AG04449 (cell line): Measurements from ENCODE around the gene MAP3K3.

Experiments
- CTCF ChIA-PET: fragments of 350-600 bp; formaldehyde crosslinking; extraction: SDS; loops from one replicate; lab custom pipeline; 2021; ENCODE audit warnings: antibody characterized with exemption; lab: Yijun Ruan, JAX
- POLR2A ChIA-PET: fragments of 400-600, 350-600 bp; formaldehyde crosslinking; extraction: SDS; loops from one replicate; lab custom pipeline; 2020; ENCODE audit warnings: antibody characterized with exemption, inconsistent platforms; lab: Yijun Ruan, JAX
- DNase-seq: peaks from one replicate; pipeline ENCODE4 v3.0.0-alpha.2; 2010; ENCODE audit warnings: low read depth, low spot score
- H3K4me3 ChIP-seq: 2 replicates; pipeline ENCODE4 v1.5.1; 2011; ENCODE audit warnings: low read depth, mild to moderate bottlenecking, control low read depth, low read length
- CTCF ChIP-seq: IDR thresholded peaks from one replicate; pipeline ENCODE4 v1.5.1; 2011; ENCODE audit warnings: mild to moderate bottlenecking, moderate library complexity, low read length, control low read depth, inconsistent platforms; ENCODE audit not compliant: insufficient read depth; ENCODE audit errors: missing control alignments

The MAP3K3 gene

GRCh38 chr17:63641692-63642448 lies 19.7 kb downstream of the MAP3K3 start:
- no peak for DNase-seq
- no peak for TF ChIP-seq CTCF
- no peak overlapping the region for H3K4me3 ChIP-seq
- ChIA-PET CTCF (no interaction called here), POLR2A (no interaction called here)

GRCh38 chr17:63644846-63645245 lies 22.6 kb downstream of the MAP3K3 start:
- DNase-seq, result no peak
- no peak overlapping the region for H3K4me3 ChIP-seq
- ChIA-PET POLR2A (no interaction called here), CTCF (no interaction called here)
- no peak for TF ChIP-seq CTCF

- CTCF ChIA-PET, result no interaction called here
Observed at GRCh38 chr17:63645775-63646487, 23.7 kb downstream of the MAP3K3 start.

GRCh38 chr17:63646488-63646806 lies 24.2 kb downstream of the MAP3K3 start:
- DNase-seq, result no peak
- ChIA-PET CTCF (no interaction called here), POLR2A (interaction anchor here (1.3 kb wide), 1 partner anchor 17 kb away, joined by 4 read pairs; no protein-coding TSS in a partner anchor)
- no peak for TF ChIP-seq CTCF
- no peak overlapping the region for H3K4me3 ChIP-seq

More at GRCh38 chr17:63645775-63646487, 23.7 kb downstream of the MAP3K3 start:
- POLR2A ChIA-PET, result interaction anchor here (1.3 kb wide), 1 partner anchor 16 kb away, joined by 4 read pairs; no protein-coding TSS in a partner anchor
- no peak for DNase-seq
- no peak for TF ChIP-seq CTCF
- no peak overlapping the region for H3K4me3 ChIP-seq

GRCh38 chr17:63647065-63647725 lies 25.0 kb downstream of the MAP3K3 start:
- POLR2A ChIA-PET, result no interaction called here
- no peak for TF ChIP-seq CTCF

GRCh38 chr17:63647936-63648335 lies 25.7 kb downstream of the MAP3K3 start:
- CTCF ChIA-PET, result interaction anchor here (0.9 to 1.0 kb wide), 2 partner anchors 28 to 48 kb away, joined by 3 read pairs; no protein-coding TSS in a partner anchor
- TF ChIP-seq CTCF, result no peak
- POLR2A ChIA-PET, result no interaction called here
- no peak overlapping the region for H3K4me3 ChIP-seq
- no peak for DNase-seq

More at GRCh38 chr17:63647065-63647725, 25.0 kb downstream of the MAP3K3 start:
- CTCF ChIA-PET, result interaction anchor here (0.9 to 1.0 kb wide), 2 partner anchors 29 to 49 kb away, joined by 3 read pairs; no protein-coding TSS in a partner anchor
- peak; percentile 23 for DNase-seq
- H3K4me3 ChIP-seq, result no peak overlapping the region
